Transverse colon (tissue), 4 donors: ENCODE measurements around the gene GNG4. TPM values are rescaled to one million over a fixed set of nuclear protein-coding genes. Genes with fewer than 3 reads are reported as not detected.
"Not testable (repeated sequence)": the region's sequence is repeated elsewhere in the genome, so short reads cannot be mapped to it uniquely, and the experiment has no call there.

ENCODE experiments used
- DNase-seq: peaks from one replicate; pipeline ENCODE4 v3.0.0-alpha.2; 2019
- H3K27ac ChIP-seq, 4 donors: fragments of 200-600 bp; sonication (generic); 2 replicates each; pipeline ENCODE4 v1.5.1; 2016 to 2018; ENCODE audit warnings: inconsistent platforms in 4 of 4
- H3K27me3 ChIP-seq: fragments of 200-600 bp; sonication (generic); 2 replicates; pipeline ENCODE4 v1.5.1; 2017; ENCODE audit warnings: inconsistent platforms
- H3K36me3 ChIP-seq, 4 donors: fragments of 200-600 bp; sonication (generic); 2 replicates each; pipeline ENCODE4 v1.5.1; 2017 to 2019; ENCODE audit warnings: inconsistent platforms in 4 of 4
- H3K4me1 ChIP-seq, 4 donors: fragments of 200-600 bp; sonication (generic); 2 replicates each; pipeline ENCODE4 v1.5.1; 2017 to 2020; ENCODE audit warnings: inconsistent platforms in 4 of 4
- H3K4me3 ChIP-seq, 4 donors: fragments of 200-600 bp; sonication (generic); 1 replicate in 1 of 4; 2 replicates in 3 of 4; pipeline versions ENCODE4 v1.5.1 to v1.6.1; 2017 to 2019; ENCODE audit warnings: inconsistent platforms in 4 of 4
- H3K9me3 ChIP-seq, 2 donors: fragments of 200-600 bp; sonication (generic); 2 replicates each; pipeline ENCODE4 v1.5.1; 2017 to 2019; ENCODE audit warnings: inconsistent platforms in 2 of 2
- EP300 ChIP-seq: sonication (generic); formaldehyde crosslinking; IDR thresholded peaks from one replicate; pipeline ENCODE4 v1.6.1; 2017; ENCODE audit warnings: antibody characterized with exemption, low read depth
- POLR2A ChIP-seq: fragments of 450-650 bp; IDR thresholded peaks from one replicate; pipeline ENCODE4 v1.6.1; 2016; ENCODE audit warnings: antibody characterized with exemption, mild to moderate bottlenecking, moderate library complexity
- POLR2AphosphoS5 ChIP-seq, 3 donors: sonication (generic); formaldehyde crosslinking; IDR thresholded peaks; one replicate each; pipeline ENCODE4 v1.6.1; 2016; ENCODE audit warnings: antibody characterized with exemption in 3 of 3
- WGBS, 2 donors: methylation state at CpG; one replicate each; pipeline ENCODE4 v1.1.5; 2018; ENCODE audit warnings: low coverage in 1 of 2; 5-methylcytosine and 5-hydroxymethylcytosine counted together
- in situ Hi-C, 4 donors: fragments of 200-750 bp; cut with MboI; loops; one replicate each; pipeline versions ENCODE4 v1.15.0 to v1.15.1; 2017; ENCODE audit warnings: low sequenced_read_pairs in 3 of 4, low pct_ligation_motif_present in 1 of 4, low pct_unique_long_range_greater_than_20kb in 1 of 4
- intact Hi-C: fragments of 100-400 bp; cut with DNase I; formaldehyde crosslinking; loops from one replicate; pipeline ENCODE4 v1.15.1; 2023; ENCODE audit warnings: low total_unique reads
- total RNA-seq, 4 donors: library from RNA; depleted of rRNA; stranded (reverse); fragments of >200 nt; gene quantifications; one replicate each; pipeline ENCODE4 v1.1.0, GENCODE V29; 2016
- TF ChIP-seq, protein P1 (sequence below), 5 experiments: fragments of 200-600 bp in 3 of 5; fragments of 450-650 bp in 2 of 5; sonication (generic) in 3 of 5; IDR thresholded peaks; 1 replicate in 2 of 5; 2 replicates in 3 of 5; pipeline ENCODE4 v1.5.1; 2016 to 2017; ENCODE audit warnings: antibody characterized with exemption in 5 of 5, inconsistent platforms in 3 of 5, mild to moderate bottlenecking in 2 of 5, moderate library complexity in 1 of 5

Gene GNG4
- total RNA-seq, 4 donors from 2014 or later = 0.37 to 6.8 (median 5.5) TPM

DNA sequence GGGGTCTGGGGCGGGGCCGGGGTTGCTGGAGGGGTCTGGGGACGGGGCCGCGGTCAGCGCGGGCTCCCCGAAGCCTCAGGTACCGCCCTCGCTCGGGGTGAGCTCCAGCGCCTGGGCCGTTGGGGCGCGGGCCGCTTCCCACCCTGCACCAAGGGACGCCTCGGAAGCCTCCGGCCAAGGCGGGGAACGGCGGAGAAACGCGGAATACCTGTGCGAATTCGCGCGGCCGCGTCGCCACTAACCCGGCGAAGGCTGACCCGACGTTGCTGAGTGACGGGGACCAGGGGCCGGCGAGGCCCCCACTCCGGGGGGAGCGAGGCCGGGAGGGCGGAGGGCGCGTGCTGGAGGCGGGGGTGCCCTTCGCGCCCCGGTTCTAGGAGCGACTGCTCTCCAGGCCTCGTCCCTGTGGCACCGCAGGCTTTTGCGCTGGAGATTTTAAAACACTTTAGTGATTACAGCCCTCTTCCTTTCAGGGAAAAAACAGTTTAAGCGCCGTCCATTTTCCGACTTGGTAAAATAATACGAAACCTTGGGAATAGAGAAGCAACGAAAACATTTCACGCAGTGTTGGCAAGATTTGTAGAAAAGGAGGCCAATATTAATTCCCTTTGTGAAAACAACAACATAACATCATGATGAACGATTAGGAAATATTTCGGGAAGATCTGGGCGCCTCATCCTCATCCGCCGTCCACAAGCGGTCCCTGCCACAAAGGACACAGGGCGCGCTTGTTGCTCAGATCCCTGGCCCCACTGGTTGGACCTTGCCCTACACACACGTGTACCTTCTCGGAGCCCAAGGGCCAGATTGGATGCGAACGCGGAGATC lies 971 bp upstream of the GNG4 start:
- WGBS, 2 donors = 7% methylated on average over 10 to 58 of the region's 71 CpGs
- Histone ChIP-seq H3K36me3 (no peaks in the 10 kb centered on the region), H3K9me3 (no peaks in the 10 kb centered on the region), H3K4me3 (peak overlapping the region; percentile 19 to 59 (median 48)), H3K27me3 (peaks cover 86% of the 10 kb centered on the region), H3K27ac (peak overlapping the region in 1 of 4 donors; percentile 72), H3K4me1 (peaks cover 3 to 33% (median 27%) of the 10 kb centered on the region in 4 donors)
- intact Hi-C loops (no loop called here), in situ Hi-C loops (no loop called here)
- TF ChIP-seq POLR2AphosphoS5 (IDR thresholded peaks at IDR 0.05) = peak in 2 of 3 donors; percentile 16 to 49
- TF ChIP-seq, protein P1, sequence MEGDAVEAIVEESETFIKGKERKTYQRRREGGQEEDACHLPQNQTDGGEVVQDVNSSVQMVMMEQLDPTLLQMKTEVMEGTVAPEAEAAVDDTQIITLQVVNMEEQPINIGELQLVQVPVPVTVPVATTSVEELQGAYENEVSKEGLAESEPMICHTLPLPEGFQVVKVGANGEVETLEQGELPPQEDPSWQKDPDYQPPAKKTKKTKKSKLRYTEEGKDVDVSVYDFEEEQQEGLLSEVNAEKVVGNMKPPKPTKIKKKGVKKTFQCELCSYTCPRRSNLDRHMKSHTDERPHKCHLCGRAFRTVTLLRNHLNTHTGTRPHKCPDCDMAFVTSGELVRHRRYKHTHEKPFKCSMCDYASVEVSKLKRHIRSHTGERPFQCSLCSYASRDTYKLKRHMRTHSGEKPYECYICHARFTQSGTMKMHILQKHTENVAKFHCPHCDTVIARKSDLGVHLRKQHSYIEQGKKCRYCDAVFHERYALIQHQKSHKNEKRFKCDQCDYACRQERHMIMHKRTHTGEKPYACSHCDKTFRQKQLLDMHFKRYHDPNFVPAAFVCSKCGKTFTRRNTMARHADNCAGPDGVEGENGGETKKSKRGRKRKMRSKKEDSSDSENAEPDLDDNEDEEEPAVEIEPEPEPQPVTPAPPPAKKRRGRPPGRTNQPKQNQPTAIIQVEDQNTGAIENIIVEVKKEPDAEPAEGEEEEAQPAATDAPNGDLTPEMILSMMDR (IDR thresholded peaks at IDR 0.05) = no peak
- no peak for TF ChIP-seq EP300
- peak; percentile 57 for DNase-seq

DNA sequence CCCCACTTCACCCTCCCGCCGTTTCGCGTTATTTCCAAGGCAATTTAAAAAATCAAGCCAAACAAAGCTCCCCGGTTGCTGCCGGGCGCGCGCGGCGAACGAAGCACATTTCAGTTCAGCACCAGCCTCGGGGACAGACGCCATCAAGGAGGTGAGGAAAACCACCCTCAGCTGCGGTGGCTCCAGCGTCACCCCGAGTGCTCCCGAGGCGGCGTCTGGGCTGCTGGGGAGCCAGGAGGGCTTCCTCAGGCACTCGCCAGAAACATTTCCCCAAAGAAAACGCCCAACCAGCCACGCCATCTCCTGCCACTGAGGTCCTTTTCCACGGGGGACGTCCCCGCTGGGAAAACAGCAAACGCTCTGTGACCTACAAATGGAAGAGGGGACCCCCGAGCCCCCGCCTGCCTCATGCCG lies 623 bp downstream of the GNG4 start:
- WGBS, 2 donors = 0 to 8% methylated on average over 8 to 30 of the region's 30 CpGs
- Histone ChIP-seq H3K9me3 (no peaks in the 10 kb centered on the region), H3K4me1 (peaks cover 3 to 33% (median 27%) of the 10 kb centered on the region in 4 donors), H3K27ac (peak overlapping the region; percentile 15 to 72 (median 28)), H3K36me3 (no peaks in the 10 kb centered on the region), H3K4me3 (peak overlapping the region; percentile 3 to 59 (median 48)), H3K27me3 (peaks cover 81% of the 10 kb centered on the region)
- intact Hi-C loops = no loop called here
- in situ Hi-C loops = no loop called here
- DNase-seq = peak; percentile 67
- TF ChIP-seq EP300 = no peak
- no peak for TF ChIP-seq POLR2A
- no peak for TF ChIP-seq POLR2AphosphoS5 (IDR thresholded peaks at IDR 0.05)
- TF ChIP-seq, protein P1 (IDR thresholded peaks at IDR 0.05) = no peak

DNA sequence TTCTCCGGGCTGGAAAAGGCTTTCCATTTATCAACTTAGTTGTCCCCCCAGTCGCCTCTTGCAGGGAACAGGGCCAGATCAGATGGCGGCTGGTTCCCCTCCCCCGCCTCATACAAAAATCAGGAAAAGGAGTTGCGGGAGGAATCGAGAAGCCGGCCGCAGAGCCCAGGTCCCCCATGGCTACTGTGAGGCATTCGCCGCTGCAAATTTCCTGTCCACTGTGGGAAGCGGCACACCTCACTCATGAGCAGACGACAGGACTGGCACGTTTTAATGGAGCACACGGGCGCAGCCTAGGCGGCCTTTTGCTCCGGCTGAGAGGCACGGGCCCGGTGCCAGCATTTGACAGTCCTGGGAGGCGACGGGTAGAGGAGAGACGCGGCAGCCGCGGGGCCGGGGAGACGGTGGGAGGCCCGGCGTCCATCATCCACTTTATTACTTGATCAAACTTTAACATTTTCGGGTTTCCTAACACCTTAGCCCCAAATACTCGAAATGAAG lies 1.1 kb downstream of the GNG4 start:
- peak overlapping the region in 3 of 4 donors; percentile 44 to 59 (median 53) for H3K4me3 ChIP-seq
- in situ Hi-C loops (no loop called here), intact Hi-C loops (no loop called here)
- peak; percentile 64 for DNase-seq
- no peaks in the 10 kb centered on the region for H3K36me3 ChIP-seq
- peaks cover 77% of the 10 kb centered on the region for H3K27me3 ChIP-seq
- H3K27ac ChIP-seq = peak overlapping the region in 2 of 4 donors; percentile 40 to 72
- 0 to 10% methylated on average over 2 to 31 of the region's 31 CpGs for WGBS, 2 donors
- TF ChIP-seq, protein P1 (IDR thresholded peaks at IDR 0.05) = no peak
- no peak for TF ChIP-seq POLR2A
- TF ChIP-seq EP300 = no peak
- no peak for TF ChIP-seq POLR2AphosphoS5 (IDR thresholded peaks at IDR 0.05)
- H3K4me1 ChIP-seq = peaks cover 3 to 33% (median 27%) of the 10 kb centered on the region in 4 donors
- no peaks in the 10 kb centered on the region for H3K9me3 ChIP-seq

DNA sequence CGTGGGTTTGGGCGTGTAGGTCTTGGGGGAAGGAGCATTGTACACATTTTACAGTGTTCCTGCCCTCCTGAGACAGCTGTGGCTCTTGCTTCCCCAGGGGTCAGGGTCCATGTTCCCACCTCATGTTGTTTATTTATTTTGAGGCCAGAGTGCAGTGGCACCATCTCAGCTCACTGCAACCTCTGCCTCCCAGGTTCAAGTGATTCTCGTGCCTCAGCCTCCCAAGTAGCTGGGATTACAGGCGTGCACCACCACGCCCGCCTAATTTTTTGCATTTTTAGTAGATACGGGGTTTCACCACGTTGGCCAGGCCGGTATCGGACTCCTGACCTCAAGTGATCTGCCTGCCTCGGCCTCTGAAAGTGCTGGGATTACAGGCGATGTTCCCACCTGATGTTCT lies 2.0 kb downstream of the GNG4 start:
- intact Hi-C loops, in situ Hi-C loops: not testable (repeated sequence)

More for the DNA sequence above, 2.0 kb downstream of the GNG4 start:
- H3K9me3 ChIP-seq, DNase-seq, H3K4me3 ChIP-seq, H3K27ac ChIP-seq, H3K36me3 ChIP-seq: not testable (repeated sequence)
- Histone ChIP-seq H3K4me1 (peaks cover 3 to 33% (median 27%) of the 10 kb centered on the region in 4 donors), H3K27me3 (peaks cover 68% of the 10 kb centered on the region)
- 67 to 77% methylated on average over 8 to 12 of the region's 12 CpGs for WGBS, 2 donors
